ENCODE results near the gene JAKMIP3.

Gene JAKMIP3

DNA sequence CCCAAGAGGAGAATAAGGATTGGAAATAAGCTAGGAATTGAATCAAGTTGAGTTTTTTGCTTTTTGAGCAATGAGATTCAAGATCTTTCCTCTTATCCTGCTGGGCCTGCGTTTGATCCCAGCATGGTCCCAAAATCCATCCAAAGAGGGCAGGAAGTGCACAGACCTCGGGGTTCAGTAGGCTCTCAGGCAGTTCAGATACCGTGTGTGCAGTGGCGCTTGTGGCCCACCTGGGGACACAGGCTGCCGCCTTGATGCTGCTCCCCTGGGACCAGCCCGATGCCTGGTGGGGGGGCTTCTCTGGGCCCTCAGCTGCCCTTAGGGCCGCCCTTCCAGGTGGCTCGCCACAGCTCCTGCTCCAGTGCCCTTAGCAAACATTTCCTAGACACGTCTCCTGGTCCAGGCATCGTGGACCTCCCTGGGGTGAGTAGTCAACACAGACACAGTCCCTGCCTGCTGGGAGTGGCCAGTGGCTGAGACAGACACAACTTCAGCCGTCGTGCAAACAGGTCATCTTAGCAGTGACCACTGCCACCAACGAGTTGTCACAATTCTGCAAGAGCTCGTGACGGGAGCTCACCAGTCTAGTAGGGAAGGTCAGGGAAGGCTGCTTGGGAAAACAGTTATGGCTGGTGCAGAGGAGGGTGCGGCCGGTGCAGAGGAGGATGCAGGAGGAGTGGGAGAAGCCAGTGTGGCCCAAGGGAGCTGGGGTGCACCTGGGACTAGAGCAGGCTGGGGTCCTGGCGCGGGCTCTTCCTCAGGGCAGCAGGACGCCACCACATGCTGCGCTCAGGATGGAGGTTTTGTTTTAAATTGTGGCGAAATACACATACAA is 21.7 kb upstream of the JAKMIP3 start:
- no peak for DNase-seq (ENCODE audit: low read depth in 2 of 2, low spot score in 1 of 2)

DNA sequence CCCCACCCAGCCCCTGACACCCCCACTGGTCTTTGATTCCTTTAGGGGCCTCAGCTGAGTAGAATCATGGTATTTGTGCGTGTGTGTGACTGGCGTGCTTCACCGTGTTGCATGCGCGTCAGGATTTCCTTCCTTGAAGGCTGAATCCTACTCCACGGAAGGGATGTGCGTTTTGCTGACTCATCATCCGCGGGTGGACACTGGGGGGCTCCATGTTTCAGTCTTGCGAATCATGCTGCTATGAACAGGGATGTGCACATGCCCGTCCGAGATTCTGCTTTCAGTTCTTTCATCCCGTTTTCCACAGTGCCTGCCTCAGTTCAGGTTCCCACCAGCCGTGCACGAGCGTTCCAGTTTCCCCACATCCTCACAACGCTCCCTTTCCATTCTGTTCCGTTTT is 20.9 kb upstream of the JAKMIP3 start:
- no peak for DNase-seq (ENCODE audit: low read depth in 2 of 2, low spot score in 1 of 2)

DNA sequence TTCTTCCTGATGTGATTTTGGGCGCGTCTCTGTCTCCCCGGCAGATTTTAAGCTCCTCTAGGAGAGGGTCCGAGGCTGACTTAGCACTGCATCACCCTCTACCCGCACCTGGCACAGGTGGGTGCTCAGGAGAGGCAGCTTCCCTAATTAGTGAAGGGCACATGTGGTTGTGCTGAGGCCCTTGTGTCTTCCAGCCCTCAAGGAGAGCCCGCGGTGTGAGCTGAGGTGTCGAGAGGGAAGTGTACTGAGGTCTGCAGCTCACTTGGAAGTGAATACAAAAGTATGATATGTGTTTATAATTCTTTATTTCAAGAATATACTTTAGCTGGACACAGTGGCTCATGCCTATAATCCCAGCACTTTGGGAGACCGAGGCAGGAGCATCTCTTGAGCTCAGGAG is 20.4 kb upstream of the JAKMIP3 start:
- DNase-seq (ENCODE audit: low read depth in 2 of 2, low spot score in 1 of 2) = no peak

DNA sequence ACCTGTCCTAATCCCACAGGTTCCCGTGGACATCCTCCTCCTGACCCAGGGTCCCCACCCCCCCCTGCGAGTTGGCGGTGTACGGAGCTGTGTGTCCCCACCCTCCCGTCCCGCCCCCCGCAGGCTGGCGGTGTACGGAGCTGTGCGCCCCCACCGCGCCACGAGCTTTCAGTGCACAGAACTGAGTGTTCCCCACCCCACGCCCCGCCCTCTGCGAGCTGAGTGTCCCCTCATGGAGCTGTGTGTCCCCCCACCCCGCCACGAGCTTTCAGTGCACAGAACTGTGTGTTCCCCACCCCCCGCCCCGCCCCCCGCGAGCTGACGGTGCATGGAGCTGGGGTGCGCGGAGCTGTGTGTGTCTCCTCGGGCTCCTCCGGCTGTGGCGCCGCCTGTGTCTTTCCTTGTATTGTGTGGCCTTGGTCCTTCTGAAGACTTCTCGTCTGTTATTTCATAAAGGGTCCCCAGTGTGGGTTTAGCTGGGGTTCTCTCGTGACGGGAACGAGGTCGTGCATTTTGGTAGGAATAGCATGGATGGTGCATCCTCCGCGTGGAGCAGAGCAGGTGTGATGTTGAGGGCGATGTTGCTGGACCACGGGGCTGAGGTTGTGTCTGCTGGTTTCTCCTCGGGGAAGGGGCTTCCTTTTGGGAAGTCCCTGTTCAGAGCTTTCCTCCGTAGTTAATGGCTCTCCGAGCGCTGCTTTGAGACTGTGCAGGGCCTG is 18.0 kb upstream of the JAKMIP3 start:
- DNase-seq (ENCODE audit: low read depth in 2 of 2, low spot score in 1 of 2) = no peak

DNA sequence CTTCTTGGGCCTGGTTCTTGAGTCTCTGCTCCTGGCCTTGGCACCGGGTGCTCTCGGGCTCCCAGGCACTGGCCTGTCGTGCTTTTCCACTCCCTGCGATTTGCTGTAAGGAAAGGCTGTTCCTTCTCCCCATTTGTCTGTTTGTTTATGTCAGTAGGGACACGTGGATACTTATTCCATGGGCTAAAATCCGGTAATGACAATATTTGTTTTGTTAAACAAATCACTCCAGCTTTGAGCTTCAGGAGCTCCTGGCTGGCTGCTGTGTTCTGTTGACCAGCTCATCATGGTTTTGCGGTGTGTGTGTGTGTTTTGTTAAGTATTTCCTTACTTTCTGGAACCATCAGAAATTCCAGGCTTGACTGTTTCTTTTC is 17.5 kb upstream of the JAKMIP3 start:
- no peak for DNase-seq (ENCODE audit: low read depth in 2 of 2, low spot score in 1 of 2)

DNA sequence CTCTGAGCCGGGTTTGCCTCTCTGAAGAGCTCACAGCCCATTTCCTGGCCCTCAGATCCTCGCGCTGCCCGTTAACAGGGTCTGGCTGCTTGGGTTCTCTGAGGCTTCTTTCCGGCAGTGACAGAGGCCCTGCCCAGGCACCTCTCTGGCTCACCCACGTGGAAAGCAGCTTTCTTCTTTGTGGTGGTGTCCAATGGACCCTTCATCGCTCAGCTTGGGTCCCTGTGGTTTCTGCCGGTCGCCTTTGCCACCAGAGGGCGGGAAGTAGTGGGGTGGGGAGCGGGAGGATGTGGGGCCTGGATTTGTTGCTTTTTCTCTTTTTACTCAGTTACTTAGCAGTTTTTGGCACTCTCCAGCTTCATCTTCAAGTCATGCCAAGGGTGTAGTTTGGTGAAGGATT is 15.6 kb upstream of the JAKMIP3 start:
- DNase-seq (ENCODE audit: low read depth in 2 of 2, low spot score in 1 of 2) = no peak

DNA sequence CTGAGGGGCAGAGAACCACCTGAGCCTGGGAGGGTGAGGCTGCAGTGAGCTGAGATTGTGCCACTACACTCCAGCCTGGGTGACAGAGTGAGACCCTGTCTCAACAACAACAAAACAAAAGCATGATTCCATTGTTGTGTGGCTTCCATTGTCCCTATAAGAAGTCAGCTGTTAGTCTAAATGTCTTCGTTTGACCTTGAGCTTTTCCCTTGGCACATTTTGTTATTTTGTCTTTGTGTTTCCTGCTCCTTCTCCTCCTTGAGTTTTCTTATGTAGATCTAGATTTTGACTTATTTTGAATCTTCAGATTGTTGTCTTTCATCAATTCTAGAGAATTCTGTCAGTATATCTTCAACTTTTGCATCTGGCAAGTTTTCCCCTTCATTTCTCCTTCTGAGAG is 13.6 kb upstream of the JAKMIP3 start:
- DNase-seq (ENCODE audit: low read depth in 2 of 2, low spot score in 1 of 2) = no peak

DNA sequence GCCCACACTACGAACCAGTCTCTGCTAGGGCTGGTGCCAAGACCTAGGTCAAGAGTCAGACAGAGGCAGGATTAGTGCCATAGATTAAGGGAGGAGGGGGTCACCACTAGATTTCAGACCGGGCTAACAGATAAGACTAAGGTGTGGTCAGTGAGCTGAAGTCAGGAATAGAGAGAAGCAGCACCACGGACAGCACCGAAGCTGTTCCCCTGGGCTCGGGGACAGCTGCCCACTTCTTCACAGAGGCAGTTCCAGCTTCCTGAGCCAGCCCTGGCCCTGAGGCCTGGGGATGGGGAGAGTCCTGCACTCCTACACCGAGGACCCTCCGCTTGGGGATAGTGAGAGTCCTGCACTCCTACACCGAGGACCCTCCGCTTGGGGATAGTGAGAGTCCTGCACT is 11.2 kb upstream of the JAKMIP3 start:
- no peak for DNase-seq (ENCODE audit: low read depth in 2 of 2, low spot score in 1 of 2)

DNA sequence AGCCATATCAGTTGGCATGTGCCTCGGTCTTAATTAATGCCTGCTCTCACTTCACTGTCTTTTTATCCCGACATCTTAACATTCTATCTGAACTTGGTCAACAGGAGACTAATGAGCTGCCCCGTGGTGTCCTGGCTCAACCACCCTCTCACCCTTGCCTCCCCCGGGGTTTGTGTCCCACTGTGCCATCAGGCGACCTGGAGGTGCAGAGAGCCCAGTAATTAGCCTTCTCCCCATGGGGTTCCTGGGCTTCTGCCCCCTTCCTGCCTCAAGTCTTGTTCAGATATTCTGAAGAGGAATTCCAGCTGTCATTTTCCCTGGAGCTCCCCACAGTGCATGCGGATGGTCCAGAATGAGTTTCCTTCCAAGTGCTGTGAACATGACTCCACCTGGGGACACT is 10.1 kb upstream of the JAKMIP3 start:
- no peak for DNase-seq (ENCODE audit: low read depth in 2 of 2, low spot score in 1 of 2)

DNA sequence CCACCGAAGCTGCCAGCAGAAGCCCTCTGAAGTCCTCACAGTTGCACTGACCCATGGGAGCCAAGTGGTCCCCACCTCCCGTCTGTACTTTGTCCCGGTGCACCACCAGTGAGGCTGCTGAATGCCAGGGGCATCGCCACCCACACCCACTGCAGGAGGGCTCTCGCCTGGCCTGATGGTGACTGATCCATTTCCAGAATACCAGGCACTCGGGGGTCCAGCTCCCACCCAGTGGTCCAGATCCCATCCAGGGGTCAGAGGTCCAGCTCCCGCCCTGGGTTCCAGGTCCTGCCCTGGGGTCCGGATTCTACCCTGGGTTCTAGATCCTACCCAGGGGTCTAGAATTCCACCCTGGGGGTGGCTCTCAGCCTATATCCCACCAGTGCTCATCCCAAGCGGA is 9.1 kb upstream of the JAKMIP3 start:
- no peak for DNase-seq (ENCODE audit: low read depth in 2 of 2, low spot score in 1 of 2)

DNA sequence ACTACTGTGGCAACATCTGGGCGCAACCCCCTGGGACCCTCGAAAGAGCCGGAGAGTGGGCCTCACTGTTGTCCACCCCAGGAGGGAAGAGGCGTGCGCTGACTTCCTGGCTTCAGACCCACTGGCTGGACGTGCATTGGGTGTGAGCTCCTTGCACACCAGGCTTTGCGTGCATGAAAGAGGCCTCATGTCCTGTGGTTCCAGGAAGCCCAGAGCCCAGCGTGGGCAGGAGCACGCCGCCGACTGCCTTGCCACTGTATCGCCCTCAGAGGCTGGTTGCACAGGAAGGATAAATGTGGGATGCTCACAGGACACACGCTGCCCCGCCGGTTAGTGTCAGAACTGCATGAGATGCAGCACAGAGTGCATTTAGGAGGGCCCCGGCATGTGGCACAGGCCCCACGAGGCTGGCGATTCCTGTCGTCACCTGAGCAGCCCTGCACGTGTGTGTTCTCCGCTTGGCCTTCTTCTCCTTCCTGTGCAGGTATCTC is 8.5 kb upstream of the JAKMIP3 start:
- no peak for DNase-seq (ENCODE audit: low read depth in 2 of 2, low spot score in 1 of 2)

DNA sequence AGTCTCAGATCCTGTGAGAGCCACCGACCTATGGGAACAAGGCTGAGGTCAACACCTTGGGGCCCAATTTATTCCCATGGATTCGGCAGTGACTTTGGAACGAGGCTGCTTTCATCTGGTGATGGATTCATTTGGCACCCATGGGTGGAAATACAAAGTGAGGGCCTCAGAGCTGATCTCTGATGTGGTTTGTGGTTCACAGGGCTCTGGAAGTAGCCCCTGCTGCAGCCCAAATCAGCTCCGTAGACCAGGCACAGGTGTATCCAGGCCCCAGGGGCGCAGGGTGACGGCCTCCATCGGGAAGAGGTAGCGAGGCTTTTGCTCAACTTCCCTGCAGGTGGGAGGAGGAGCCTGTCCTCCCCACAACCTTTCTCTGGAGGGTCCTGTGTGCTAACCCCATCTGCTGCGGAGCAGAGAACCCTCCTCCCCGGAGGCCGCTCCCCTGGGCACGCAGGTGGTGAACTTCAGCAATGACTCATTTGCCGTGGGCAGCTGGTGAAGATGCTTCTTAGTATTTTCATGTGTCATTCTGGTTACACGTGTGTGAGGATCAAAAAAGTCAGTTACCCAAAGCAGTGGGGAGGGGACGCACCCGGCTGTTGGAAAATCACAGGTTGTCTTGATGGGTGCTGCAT is 7.5 kb upstream of the JAKMIP3 start:
- DNase-seq (ENCODE audit: low read depth in 2 of 2, low spot score in 1 of 2) = no peak

DNA sequence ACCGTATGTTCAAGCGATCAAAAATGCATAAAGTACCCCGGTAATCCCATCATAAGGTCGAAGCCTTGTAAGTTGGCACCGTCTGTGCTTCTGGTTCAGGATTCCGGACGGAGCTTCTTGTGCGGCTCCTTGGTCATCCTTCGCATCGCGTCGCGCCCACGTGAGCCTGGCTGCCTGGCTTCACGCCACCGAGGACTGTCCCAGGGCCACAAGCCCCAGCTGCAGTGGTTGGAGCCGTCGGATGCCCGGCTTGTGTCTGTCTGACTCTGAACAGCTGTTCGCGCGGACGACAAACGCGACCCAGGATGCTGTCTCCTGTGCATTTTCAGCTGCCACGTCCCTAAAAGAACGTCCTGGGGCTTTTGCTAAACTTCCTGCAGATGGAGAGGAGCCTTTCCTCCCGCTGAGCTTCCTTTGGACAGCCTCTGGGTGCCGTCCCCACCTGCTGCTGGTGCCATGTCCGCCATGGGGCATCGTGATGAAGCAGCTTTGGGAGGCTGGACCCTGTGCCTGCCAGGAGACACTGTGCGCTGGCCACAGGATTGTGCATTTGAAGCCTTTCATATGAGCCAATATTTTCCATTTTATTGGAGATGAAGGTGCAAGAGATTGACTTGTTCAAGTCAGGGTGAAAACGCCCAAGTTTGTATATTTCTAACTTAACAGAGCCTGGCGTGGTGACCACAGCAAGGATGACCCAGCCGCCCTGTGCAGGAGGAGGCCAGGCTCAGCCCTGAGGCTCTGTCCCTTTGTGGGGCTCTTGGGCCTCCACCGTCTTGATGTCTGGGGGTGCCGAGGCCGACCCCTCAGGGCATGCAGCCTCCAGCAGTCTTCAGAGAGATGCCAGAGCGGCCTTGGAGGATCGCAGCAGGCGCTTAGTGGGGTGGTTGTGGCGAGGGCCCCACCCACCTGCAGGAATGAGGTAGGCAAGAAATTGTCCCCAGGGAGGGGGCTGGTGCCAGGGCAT is 6.7 kb upstream of the JAKMIP3 start:
- DNase-seq (ENCODE audit: low read depth in 2 of 2, low spot score in 1 of 2) = no peak

DNA sequence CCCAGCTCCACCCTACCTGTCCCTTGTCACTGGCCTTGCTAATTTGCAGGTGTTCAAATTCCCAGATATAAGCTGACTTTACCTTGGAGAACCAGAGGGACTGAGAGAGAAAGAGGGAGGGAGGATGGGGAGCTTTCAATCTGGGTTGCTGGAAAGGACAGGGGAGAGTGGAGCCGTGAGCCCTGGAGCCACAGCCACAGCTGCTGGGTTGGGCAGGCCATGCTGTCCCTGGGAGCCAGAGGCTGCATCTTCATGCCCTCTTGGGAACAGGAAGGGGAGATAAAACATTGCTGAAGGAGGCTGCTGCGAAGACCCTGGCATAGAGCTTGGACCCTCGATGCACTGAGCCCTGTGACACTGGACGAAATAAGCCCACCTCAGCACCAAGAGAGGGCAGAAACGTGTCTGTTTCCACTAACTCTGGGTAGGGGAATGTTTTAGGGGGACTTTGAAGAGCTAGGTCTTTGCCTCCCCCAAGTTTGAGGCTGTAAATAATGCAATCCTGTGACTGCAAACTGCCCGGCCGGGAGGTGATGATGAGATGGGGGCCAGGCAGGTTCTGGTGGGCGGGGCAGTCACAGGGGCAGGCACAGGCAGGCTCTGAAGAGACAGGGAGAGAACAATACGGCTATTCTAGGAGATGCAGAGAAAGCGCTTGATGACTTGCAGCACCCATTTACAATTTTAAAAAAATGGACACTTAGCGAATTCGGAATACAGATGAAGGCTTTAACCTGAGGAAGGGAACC is 5.8 kb upstream of the JAKMIP3 start:
- no peak for DNase-seq (ENCODE audit: low read depth in 2 of 2, low spot score in 1 of 2)

DNA sequence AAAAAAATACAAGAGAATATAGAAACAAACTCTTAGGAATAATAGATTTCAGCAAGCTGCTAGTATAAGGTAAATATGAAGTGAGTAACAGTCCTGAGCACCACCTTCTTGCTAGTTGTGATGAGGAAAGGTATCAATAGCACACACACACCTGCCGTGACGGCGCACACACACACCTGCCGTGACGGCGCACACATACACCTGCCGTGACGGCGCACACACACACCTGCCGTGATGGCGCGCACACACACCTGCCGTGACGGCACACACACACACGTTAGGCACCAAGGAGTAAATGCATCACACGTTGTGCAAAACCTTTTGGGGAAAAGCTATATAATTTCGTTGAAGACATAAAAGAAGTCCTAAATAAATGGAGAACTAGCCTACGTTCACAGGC is 4.7 kb upstream of the JAKMIP3 start:
- no peak for DNase-seq (ENCODE audit: low read depth in 2 of 2, low spot score in 1 of 2)

DNA sequence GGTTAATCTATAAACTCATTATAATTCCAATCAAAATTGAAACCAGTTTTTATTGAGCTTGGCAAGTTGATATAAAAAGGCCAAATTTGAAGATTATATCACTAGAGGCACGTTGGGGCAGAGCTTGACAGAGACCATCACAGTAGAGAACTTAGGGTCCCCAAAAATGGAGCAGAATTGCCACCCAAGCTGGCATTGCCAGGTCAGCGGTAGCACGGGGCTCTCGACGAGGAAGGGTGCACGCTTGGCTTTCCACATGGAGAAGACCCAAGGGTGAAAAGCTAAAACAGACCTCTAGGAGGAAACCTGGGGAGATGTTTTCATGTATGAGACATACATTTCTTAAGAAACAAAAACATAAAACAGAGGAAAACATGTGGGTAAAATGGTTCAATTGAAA is 4.3 kb upstream of the JAKMIP3 start:
- no peak for DNase-seq (ENCODE audit: low read depth in 2 of 2, low spot score in 1 of 2)

DNA sequence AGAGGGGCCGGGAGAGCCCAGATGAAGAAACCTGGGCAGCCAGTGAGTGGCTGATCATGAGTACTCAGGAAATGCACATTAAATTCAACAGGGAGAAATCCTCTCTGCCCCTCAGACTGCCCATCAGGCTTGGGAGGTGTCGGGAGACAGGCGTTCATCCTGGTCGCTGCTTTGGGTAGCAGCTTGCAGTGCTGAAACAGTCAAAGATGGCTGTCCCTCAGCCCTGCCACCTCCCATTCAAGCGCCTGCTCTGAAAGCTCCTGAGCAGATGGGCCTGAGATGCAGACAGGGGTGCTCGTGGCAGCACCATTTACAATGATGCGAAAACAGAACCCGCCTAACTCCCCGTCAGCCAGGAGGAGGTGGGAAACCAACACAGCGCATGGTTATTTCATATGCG is 3.6 kb upstream of the JAKMIP3 start:
- no peak for DNase-seq (ENCODE audit: low read depth in 2 of 2, low spot score in 1 of 2)

DNA sequence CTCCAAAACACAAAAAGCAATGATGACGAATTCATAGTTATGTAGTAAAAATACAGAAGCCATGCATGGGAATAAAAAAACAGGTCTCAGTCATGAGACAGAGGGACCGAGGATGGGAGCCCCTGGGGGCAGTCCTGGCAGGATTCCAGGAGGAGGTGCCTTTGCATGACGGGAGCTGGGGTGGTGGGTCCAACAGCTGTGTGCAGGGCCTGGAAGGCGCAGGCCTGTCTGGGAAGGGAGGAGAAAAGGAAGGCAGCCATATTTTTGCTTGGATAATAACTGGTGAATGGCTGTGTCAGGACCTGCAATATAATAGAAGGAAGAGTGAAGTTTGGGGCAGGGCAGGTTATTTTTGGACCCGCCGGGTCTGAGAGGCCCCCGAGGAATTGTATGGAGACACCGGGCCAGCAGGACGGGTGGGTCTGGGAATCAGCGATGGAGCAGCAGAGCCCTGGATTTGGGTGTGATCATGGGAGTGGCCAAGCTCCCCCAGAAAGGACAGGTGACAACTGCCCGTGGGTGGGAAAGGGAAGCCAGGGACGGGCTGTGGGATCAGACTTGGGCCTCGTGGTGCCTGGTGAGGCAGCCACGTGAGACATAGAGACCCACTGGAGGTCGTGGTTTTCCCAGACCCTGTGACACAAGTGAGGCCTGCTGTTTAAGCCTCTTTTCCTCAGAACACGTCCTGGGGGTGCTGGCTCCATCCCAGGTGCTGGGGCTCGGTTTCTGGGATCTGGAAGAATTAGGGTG is 2.9 kb upstream of the JAKMIP3 start:
- DNase-seq (ENCODE audit: low read depth in 2 of 2, low spot score in 1 of 2) = no peak

DNA sequence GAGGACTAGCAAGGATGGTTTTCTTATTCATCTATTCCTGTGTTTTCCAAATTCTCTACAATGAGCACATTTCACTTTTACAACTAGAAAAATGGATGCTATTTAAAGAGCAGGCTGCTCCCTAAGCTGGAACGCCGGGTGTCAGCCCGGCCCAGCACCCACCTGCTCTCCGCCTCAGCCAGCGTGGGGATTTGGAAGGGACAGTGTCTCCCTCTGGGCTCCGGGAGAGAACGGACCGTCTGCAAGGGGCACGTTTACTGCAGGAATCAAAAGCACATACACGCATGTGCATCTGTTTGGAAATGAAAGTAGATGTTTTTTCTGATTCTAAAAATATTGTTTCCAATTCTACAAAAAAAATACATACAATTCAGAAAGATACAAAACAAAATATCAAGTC is 2.3 kb upstream of the JAKMIP3 start:
- no peak for DNase-seq (ENCODE audit: low read depth in 2 of 2, low spot score in 1 of 2)
